Measurements from ENCODE around the gene TIE1. TPM values are rescaled to one million over a fixed set of nuclear protein-coding genes. Genes with fewer than 3 reads are reported as not detected.

The TIE1 gene
- total RNA-seq (2014; rRNA removed; shearing (Covaris generic)), result not detected in 2 replicates
- not detected in 2 replicates for polyA plus RNA-seq (2014; cell fraction: nucleus; rRNA removed)

DNA sequence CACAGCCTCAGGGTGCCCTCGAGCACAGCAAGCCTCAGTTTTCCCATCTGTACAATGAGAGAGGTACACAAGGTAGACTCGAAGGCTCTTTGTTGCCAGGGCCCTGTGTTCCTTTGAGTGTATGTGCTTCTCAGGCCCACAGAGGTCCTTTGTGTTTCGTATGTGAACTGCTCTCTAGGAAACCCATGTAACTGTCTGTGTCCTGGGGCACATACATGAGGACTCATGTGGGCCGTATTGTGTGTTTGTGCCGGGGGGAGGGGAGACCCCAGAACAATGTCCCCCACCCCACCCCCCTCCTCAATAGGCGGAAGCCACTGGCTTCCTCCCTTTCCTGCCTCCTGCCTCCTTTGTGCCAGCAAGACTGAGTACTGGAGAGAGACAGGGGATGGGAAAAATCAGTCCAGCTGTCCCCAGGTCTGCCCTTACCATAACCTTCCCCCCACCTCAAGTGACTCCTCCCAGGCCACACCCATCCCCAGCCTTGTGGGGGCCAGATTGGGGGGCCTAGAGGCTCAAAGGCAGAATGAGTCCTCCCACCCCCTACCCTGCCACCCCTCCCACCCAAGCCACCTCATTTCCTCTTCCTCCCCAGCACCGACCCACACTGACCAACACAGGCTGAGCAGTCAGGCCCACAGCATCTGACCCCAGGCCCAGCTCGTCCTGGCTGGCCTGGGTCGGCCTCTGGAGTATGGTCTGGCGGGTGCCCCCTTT, at the start of gene TIE1:
TIE1 (plus strand) TSS at position 605 of the 717 bp plus-strand sequence; CDS start at position 695, 90 bp downstream.
- DNase-seq (ENCODE audit: extremely low read depth, low read depth), result no peak

- DNase-seq (ENCODE audit: extremely low read depth, low read depth), result no peak
Measured at GRCh38 chr1:43251024-43251423, 49.8 kb upstream of the TIE1 start.

DNA sequence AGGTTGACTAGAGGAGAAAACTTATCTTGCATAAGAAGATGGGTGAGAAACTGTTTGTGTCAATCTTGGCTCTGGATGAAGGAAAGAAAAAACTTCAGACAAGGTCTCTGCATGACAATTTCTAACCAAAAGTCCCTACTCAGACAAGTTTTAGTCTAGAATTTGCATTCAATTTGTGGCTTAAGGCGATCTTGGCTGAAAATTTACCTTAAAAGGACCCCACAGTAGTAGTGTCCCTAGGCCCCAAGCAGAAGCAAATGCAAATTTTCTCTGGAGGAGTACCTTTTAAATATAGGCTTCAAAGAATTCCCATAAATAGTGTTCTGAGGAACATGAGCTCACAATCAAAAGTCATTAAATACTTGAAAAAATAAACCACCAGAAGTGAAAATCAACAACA, 48.6 kb upstream of the TIE1 start:
- DNase-seq (ENCODE audit: extremely low read depth, low read depth), result no peak

DNA sequence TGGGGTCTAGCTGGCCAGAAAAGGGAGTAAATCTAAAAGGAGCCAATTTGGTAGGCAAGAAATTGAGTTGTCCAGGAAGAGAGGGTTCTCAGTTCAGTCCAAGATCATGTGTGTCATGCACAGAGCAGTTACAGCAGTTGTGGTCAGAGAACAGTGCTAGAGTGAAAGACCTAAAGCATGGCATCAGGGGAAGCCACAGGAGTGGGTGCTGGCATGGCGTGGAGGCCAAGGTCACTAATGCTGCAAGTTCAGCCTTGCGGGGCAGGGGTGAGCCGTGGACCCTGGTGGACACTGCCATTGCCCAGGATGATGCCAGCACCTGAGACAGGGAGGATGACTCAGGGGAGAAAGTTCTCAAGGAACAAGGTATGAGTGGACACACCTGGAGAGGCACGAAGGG, 47.6 kb upstream of the TIE1 start:
- no peak for DNase-seq (ENCODE audit: extremely low read depth, low read depth)

GRCh38 chr1:43253876-43254275, 46.9 kb upstream of the TIE1 start:
- DNase-seq (ENCODE audit: extremely low read depth, low read depth), result no peak

- DNase-seq (ENCODE audit: extremely low read depth, low read depth), result no peak
Measured at GRCh38 chr1:43255438-43256210, 45.2 kb upstream of the TIE1 start.

DNA sequence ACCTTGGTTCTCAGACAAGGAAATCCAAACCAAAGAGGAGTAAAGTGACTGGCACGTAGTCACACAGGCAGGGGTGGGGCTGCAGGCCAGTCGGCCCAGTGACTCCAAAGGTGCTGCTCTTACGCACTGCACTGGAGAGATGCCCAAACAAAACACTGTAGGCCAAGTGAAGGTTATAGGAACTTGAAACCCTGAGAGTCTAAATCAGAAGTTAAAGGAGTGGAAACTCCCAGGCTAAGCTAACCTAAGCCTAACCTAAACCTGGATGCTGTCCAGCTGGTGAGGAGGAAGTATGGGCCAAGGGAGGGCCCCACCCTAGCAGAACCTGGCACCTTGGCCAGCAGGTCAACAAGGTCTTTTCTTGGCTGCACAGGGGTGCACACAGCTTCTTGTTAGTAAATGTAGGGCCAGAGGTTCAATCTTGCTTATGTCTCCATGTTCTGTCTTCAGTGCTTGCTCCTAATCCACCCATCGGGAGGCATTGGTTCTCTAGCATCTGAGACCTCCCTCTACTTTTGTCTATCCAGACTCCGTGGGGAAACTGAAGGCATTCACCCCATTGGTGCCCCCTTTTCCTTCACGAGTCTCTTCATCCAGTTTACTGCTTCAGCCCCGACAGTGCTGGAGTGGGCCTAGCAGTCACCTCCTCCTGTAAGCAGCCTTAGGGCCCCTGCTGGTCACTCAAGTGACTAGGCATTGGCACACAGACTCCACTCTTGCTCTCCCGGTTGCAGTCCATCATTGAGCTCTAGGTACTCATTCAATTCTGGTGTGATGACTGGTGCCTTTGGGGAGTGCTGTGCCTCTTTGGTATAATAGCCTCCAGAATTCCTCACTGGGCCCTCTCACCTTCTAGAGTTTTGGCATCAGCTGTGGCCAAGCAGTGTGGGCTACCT, 43.9 kb upstream of the TIE1 start:
- no peak for DNase-seq (ENCODE audit: extremely low read depth, low read depth)

- no peak for DNase-seq (ENCODE audit: extremely low read depth, low read depth)
Measured at GRCh38 chr1:43258370-43258769, 42.4 kb upstream of the TIE1 start.

GRCh38 chr1:43265431-43265830, 35.4 kb upstream of the TIE1 start:
- DNase-seq (ENCODE audit: extremely low read depth, low read depth), result no peak

GRCh38 chr1:43266881-43267280, 33.9 kb upstream of the TIE1 start:
- DNase-seq (ENCODE audit: extremely low read depth, low read depth), result no peak

DNA sequence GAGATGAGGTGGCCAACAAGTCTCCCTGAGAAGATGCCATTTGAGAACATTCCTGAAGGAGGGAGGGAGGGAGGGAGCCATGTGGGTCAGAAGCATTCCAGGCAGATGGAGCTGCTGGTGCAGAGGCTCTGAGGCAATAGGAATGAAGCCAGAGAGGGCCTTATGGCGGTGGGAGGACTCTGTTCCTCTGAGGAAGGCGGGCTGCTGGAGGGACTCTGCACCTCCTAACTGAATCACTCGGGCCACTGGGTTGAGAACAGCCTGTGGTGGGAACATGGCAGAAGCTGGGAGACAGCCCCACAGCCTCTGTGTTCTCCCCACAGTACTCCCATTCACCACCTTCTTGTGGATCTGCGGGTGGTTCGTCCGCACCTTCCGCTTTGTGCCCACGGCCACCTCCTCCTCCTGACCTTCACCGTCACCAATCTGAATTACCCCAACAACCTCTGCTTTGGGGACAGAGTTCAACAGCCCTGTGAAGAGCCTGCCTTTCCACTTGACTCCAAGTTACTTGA, 33.4 kb upstream of the TIE1 start:
- no peak for DNase-seq (ENCODE audit: extremely low read depth, low read depth)

DNA sequence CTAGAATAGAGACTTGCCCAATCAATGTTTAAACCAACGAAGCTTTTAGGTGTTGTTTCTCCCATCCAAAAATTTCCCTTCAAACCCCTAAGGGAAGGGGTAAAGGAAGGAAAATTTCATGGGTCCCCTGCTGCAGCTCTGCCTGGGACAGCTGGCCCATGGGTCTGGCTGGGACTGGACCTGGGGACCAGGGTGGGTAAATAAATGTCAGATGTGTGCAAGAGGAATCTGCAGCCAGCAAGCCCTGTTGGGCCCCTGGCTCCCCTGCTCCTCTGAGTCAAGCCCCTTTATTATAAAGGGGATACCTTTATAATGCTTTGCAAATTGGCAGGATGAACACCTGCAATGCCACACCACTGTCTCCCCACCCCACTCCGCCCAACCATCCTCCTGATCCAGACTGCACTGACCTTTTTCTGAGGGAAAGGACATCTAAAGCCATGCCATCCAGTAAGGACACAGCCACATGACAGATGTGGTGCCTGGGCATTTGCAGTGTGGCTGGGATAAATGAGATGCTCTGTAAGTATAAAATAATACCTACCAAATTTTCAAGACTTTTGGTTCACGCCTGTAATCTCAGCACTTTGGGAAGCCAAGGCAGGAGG, 32.9 kb upstream of the TIE1 start:
- DNase-seq (ENCODE audit: extremely low read depth, low read depth), result no peak

DNA sequence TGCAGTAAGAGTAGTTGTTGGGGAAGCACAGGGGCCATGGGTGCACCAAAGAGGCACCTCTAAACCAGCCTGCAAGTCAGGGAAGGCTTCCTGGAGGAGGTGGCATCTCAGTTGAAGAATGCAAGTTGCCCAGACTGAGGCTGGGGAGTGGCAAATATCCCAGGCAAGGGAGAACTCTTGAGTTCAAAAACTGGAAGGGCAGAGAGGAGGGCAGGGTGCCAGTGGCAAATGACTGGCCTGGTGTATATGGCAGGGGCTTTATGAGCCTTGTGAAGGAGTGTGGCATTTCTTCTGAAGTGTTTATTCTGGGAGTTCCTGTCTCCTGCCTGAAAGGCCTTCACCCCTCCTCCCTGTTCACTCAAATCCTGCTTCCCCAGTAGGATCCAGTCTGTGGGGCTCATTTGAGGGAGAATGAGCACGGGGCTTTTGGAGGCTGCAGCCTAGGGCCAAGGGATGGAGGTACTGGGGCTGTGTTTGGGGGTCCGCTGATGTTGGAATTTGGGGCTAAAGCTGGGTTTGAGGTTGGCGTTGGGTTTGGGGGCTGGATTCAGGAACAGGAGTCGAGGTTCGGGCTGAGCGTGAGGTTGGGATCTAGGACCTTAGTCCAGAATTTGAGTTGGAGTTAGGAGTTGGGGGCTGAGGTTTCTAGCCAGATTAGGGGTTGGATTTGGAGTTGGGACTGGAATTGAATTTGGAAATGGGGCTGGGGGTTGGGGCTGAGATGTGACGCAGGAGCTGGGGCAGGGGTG, 31.0 kb upstream of the TIE1 start, which contains the start of gene TMEM125:
TMEM125 (plus strand) TSS at position 357 of the 749 bp plus-strand sequence. CDS start 2,740 bp downstream, outside the sequence.
- DNase-seq (ENCODE audit: extremely low read depth, low read depth), result no peak

GRCh38 chr1:43270421-43271095, 30.2 kb upstream of the TIE1 start:
- no peak for DNase-seq (ENCODE audit: extremely low read depth, low read depth)

- no peak for DNase-seq (ENCODE audit: extremely low read depth, low read depth)
Measured at GRCh38 chr1:43271186-43272118, 29.3 kb upstream of the TIE1 start.

DNA sequence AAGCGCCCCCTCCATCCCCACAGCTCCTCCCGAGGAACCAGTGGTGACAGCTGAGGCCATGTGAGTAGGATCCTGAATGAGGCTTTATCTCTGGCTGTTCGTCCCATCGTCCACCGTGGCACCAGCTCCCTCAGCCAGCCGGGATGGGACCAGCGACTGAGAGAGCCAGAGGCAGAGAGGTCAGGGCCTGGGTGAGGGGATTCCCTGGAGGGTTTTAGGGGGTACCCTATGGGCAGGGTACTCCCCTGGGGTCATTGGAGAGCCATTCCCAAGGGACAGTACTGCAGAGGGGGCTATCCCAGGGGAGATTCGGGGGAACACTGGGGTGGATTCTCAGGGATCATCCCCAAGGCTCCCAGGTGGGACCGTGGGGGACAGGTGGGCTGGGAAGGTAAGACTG, 28.6 kb upstream of the TIE1 start:
- DNase-seq (ENCODE audit: extremely low read depth, low read depth), result no peak
